ENCODE data around the gene CISD2. TPM values are rescaled to one million over a fixed set of nuclear protein-coding genes. Genes with fewer than 3 reads are reported as not detected.
"Not testable (repeated sequence)": the region's sequence is repeated elsewhere in the genome, so short reads cannot be mapped to it uniquely, and the experiment has no call there.

The CISD2 gene
- total RNA-seq, 6 donors from 2014 or later, result 1.3 to 30.3 (median 18.3) TPM

DNA sequence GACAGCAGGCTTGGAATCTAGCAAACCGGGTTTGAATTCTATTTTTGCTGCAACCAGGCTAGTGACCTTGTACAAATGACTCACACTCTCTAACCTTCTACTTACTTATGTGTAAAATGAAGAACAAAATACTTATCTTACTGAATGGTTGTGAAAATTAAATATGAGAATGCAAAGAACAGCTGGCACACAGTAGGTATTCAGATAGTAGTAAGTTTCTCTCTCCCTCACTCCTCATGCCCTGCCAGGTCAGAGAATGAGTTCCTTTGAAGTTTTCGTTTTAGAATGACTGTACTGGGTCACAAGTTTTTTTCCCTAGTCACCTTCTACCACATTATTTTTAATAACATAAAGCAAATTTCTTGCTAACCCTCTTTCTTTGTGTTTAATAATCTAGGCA is 33.0 kb downstream of the CISD2 start:
- Histone ChIP-seq H3K27me3 (no peaks in the 10 kb centered on the region), H3K4me3 (no peak overlapping the region), H3K36me3 (no peaks in the 10 kb centered on the region), H3K4me1 (no peaks in the 10 kb centered on the region), H3K9me3 (no peaks in the 10 kb centered on the region), H3K27ac (no peak overlapping the region)
- 75 to 81% methylated on average over 2 of the region's 2 CpGs for WGBS, 2 donors
- no peak for ATAC-seq (ENCODE audit: low FRiP score in 2 of 2)
- TF ChIP-seq, protein P1, sequence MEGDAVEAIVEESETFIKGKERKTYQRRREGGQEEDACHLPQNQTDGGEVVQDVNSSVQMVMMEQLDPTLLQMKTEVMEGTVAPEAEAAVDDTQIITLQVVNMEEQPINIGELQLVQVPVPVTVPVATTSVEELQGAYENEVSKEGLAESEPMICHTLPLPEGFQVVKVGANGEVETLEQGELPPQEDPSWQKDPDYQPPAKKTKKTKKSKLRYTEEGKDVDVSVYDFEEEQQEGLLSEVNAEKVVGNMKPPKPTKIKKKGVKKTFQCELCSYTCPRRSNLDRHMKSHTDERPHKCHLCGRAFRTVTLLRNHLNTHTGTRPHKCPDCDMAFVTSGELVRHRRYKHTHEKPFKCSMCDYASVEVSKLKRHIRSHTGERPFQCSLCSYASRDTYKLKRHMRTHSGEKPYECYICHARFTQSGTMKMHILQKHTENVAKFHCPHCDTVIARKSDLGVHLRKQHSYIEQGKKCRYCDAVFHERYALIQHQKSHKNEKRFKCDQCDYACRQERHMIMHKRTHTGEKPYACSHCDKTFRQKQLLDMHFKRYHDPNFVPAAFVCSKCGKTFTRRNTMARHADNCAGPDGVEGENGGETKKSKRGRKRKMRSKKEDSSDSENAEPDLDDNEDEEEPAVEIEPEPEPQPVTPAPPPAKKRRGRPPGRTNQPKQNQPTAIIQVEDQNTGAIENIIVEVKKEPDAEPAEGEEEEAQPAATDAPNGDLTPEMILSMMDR (IDR thresholded peaks at IDR 0.05), result no peak
- TF ChIP-seq POLR2AphosphoS5 (IDR thresholded peaks at IDR 0.05) (no peak), POLR2A (IDR thresholded peaks at IDR 0.05) (no peak), EP300 (IDR thresholded peaks at IDR 0.05) (no peak)
- no peak for DNase-seq

DNA sequence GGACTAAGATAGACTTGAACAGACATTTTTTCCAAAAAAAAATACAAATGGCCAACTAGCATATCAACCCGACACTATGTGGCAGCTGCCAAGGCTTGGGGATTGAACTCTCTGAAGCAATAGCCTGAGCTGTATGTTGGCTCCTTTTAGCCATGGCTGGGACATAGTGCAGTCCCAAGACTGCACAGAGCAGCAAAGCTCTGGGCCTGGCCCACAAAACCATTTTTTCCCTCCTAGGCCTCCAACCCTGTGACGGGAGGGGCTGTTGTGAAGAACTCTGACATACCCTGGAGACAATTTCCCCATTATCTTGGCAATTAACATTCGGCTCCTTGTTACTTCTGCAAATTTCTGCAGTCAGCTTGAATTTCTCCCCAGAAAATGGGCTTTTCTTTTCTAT is 50.1 kb downstream of the CISD2 start:
- Histone ChIP-seq H3K27ac (no peak overlapping the region), H3K36me3 (no peaks in the 10 kb centered on the region), H3K9me3 (peaks cover 0 to 13% (median 3%) of the 10 kb centered on the region in 4 donors), H3K27me3 (no peaks in the 10 kb centered on the region), H3K4me3 (no peak overlapping the region), H3K4me1 (no peaks in the 10 kb centered on the region)
- TF ChIP-seq EP300 (IDR thresholded peaks at IDR 0.05) (no peak), POLR2A (IDR thresholded peaks at IDR 0.05) (no peak), POLR2AphosphoS5 (IDR thresholded peaks at IDR 0.05) (no peak)
- TF ChIP-seq, protein P1 (IDR thresholded peaks at IDR 0.05), result no peak
- no peak for ATAC-seq (ENCODE audit: low FRiP score in 2 of 2)
- DNase-seq, result no peak
- 93 to 94% methylated on average over 3 of the region's 3 CpGs for WGBS, 2 donors

DNA sequence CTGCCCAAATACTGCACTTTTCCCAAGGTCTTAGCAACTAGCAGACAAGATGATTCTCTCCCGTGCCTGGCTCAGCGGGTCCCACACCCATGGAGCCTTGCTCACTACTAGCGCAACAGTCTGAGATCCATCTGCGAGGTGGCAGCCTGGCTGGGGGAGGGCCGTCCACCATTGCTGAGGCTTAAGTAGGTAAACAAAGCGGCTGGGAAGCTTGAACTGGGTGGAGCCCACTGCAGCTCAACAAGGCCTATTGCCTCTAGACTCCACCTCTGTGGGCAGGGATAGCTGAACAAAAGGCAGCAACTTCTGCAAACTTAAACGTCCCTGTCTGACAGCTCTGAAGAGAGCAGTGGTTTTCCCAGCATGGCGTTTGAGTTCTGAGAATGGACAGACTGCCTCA is 50.9 kb downstream of the CISD2 start:
- H3K4me3 ChIP-seq; H3K27me3 ChIP-seq; H3K4me1 ChIP-seq; H3K9me3 ChIP-seq; H3K36me3 ChIP-seq; H3K27ac ChIP-seq; ATAC-seq (ENCODE audit: low FRiP score in 2 of 2): not testable (repeated sequence)
- WGBS, 2 donors, result 68 to 87% methylated on average over 4 to 8 of the region's 8 CpGs
- peak in 1 of 2 donors; percentile 6 for DNase-seq

DNA sequence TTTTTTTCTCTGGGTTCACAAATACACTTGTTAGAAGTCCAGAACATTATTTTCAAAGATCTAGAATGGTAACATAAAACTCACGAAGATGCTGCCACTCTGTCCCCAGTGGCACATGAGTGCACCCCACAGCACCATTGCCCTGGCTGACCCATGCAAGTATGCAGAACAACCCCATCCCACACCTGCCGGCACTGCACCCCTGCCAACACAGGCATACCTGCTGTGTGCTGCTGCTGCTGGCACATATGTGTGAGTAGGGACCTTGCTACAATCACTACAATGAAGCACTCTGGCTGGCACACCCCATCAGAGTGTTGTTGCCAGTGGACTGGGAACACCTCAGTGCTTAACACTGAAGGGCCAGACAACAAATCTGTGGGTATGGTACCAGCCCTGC is 66.9 kb downstream of the CISD2 start:
- TF ChIP-seq POLR2AphosphoS5 (IDR thresholded peaks at IDR 0.05) (no peak), EP300 (IDR thresholded peaks at IDR 0.05) (no peak), POLR2A (IDR thresholded peaks at IDR 0.05) (no peak)
- TF ChIP-seq, protein P1 (IDR thresholded peaks at IDR 0.05), result no peak
- Histone ChIP-seq H3K4me3 (no peak overlapping the region), H3K27ac (no peak overlapping the region), H3K4me1 (no peaks in the 10 kb centered on the region), H3K9me3 (no peaks in the 10 kb centered on the region), H3K27me3 (no peaks in the 10 kb centered on the region), H3K36me3 (no peaks in the 10 kb centered on the region)
- WGBS, 2 donors, result 79 to 92% methylated on average over 2 of the region's 2 CpGs
- ATAC-seq (ENCODE audit: low FRiP score in 2 of 2) (no peak), DNase-seq (peak in 1 of 2 donors; percentile 8)

DNA sequence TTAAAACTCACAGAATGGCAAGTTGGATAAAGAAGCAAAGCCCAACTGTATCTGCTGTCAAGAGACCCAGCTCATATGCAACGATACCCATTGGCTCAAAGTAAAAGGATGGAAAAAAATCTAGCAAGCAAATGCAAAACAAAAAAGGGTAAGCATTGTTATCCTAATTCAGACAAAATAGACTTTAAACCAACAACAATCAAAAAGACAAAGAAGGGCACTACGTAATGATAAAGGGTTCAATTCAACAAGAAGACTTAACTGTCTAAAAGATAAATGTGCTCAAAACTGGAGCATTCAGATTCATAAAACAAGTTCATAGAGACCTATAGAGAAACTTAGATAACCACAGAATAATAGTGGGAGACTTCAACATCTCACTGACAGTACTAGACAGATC is 69.3 kb downstream of the CISD2 start:
- not testable (repeated sequence) for ATAC-seq (ENCODE audit: low FRiP score in 2 of 2); DNase-seq; H3K9me3 ChIP-seq; H3K4me1 ChIP-seq; H3K4me3 ChIP-seq; H3K27ac ChIP-seq; H3K27me3 ChIP-seq; H3K36me3 ChIP-seq
- WGBS, 2 donors, result 80 to 88% methylated on average over 2 of the region's 2 CpGs

Small RNA genes within 50 kb of the gene (small RNA-seq; reads per million reads assigned to genes)
- 0 reads per million in 4 donors for gene RNU7-151P

Other genes with a start within 250 kb of the CISD2 start
- gene MANBA, start 108.0 kb upstream of the CISD2 start, total RNA-seq, result 100 to 1,000 TPM in 2 of 6 donors, 10 to 100 TPM in 4; 47.6 to 152 (median 59.3) TPM
- gene UBE2D3, start 41.4 kb upstream of the CISD2 start, total RNA-seq, result 100 to 1,000 TPM; 215 to 376 (median 317) TPM
- gene SLC9B1, start 150.7 kb downstream of the CISD2 start, total RNA-seq, result 1 to 10 TPM in 1 of 6 donors, under 1 TPM in 3, not detected in 2; 0.44 to 1.4 (median 0.62) TPM
- 10 to 100 TPM in 1 of 6 donors, 1 to 10 TPM in 4, under 1 TPM in 1; 1.00 to 18.9 (median 4.3) TPM for gene SLC9B2, start 207.8 kb downstream of the CISD2 start, total RNA-seq
- 10 to 100 TPM; 34.6 to 80.1 (median 56.8) TPM for gene BDH2, start 230.8 kb downstream of the CISD2 start, total RNA-seq

Data from upper lobe of left lung (tissue), 6 donors.